ENCODE measurements around the gene ARHGAP32.
"Not testable (repeated sequence)": the region's sequence is repeated elsewhere in the genome, so short reads cannot be mapped to it uniquely, and the experiment has no call there.

Gene ARHGAP32

DNA sequence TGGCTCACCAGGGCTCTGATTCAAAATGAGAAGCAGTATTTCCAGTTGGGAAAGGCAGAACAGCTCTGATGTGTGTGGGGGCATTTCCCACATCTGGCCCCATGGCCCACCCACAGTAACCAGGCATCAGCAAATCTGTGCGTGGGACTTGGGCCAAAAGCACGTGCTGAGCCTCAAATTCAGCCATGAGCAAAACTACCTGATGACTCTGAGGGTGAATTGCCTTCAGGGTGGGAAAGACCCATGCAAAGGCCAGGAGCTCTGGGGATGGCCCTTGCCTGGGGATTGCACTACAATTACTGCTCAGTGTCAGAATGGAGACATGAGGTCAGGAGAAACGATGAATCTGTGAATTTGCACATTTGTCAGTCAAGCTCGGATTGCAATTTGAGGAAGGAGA, 270.3 kb downstream of the ARHGAP32 start:
- Histone ChIP-seq H3K4me2 (no peak overlapping the region), H3K9me3 (no peaks in the 10 kb centered on the region), H3K4me3 (no peak overlapping the region), H3K27me3 (no peaks in the 10 kb centered on the region), H4K20me1 (no peaks in the 10 kb centered on the region), H3K9ac (no peak overlapping the region), H3K27ac (no peak overlapping the region), H3K36me3 (no peaks in the 10 kb centered on the region), H3K4me1 (peaks cover 29% of the 10 kb centered on the region)
- no peak for TF ChIP-seq Cebpa-rat (IDR thresholded peaks at IDR 0.05)

DNA sequence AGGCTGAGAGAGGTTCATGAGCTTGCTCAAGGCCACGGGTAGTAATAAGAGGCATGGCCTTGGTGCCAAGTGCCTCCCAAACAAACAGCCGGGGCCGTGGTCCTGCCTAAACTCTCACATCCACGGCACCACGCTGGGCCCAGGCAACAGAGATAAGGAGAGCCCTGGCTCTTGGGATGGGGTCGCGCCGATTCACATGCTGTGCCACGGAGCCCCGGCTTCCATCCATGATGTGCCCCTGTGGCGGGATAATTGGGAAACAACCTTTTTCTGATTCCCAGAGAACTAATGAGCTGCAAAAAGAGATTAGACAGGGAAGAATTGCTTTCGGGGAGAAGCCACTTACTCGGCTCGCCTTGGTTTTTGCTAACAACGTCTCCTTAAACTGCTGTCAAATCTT, 271.5 kb downstream of the ARHGAP32 start:
- no peaks in the 10 kb centered on the region for H4K20me1 ChIP-seq
- peaks cover 33% of the 10 kb centered on the region for H3K4me1 ChIP-seq
- no peak overlapping the region for H3K4me3 ChIP-seq
- TF ChIP-seq Cebpa-rat (IDR thresholded peaks at IDR 0.05): no peak
- no peaks in the 10 kb centered on the region for H3K36me3 ChIP-seq
- H3K9ac ChIP-seq: no peak overlapping the region
- H3K27me3 ChIP-seq: no peaks in the 10 kb centered on the region
- no peak overlapping the region for H3K27ac ChIP-seq
- H3K4me2 ChIP-seq: no peak overlapping the region
- no peaks in the 10 kb centered on the region for H3K9me3 ChIP-seq

DNA sequence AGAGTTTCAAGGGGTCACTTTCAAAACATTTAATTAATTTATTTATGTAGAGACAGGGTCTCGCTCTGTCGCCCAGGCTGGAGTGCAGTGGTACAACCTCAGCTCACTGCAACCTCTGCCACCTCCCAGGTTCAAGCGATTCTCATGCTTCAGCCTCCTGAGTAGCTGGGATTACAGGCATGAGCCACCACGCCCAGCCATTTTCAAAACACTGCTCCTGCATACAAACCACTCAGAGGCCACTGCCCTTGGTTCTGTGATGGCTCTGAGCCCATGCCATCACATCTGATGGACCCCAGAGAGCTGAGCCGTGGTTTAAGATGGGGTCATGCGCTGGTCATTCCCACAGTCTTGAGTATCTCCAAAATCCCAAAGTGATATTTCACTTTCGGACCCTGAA, 272.5 kb downstream of the ARHGAP32 start:
- H4K20me1 ChIP-seq, H3K4me3 ChIP-seq, H3K27ac ChIP-seq, H3K9me3 ChIP-seq, H3K9ac ChIP-seq, H3K27me3 ChIP-seq, H3K36me3 ChIP-seq: not testable (repeated sequence)
- Histone ChIP-seq H3K4me2 (peak overlapping the region; percentile 63), H3K4me1 (peaks cover 33% of the 10 kb centered on the region)

DNA sequence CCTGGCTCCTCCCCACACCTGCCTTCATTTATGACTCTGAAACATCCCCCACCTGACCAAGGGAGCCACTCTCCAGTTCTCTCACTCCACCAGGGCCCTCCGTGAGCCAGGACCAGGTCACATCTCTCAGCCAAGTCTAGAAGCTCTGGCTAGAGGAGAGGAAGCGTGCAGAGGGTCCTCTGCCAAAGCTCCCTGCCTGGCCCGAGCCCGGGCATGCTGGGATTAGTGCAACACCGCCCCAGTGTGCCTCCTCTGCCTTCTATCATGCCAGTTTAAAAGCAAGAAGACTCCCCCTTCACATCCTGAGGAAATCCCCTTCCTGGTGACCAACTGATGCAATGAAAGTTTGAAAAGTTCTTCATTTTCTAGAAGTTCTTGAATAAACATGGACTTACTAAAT, 272.9 kb downstream of the ARHGAP32 start:
- no peak for TF ChIP-seq Cebpa-rat (IDR thresholded peaks at IDR 0.05)
- Histone ChIP-seq H3K9me3 (no peaks in the 10 kb centered on the region), H3K36me3 (no peaks in the 10 kb centered on the region), H3K4me3 (no peak overlapping the region; the same call in 1 of the 2 replicates), H3K4me1 (peaks cover 33% of the 10 kb centered on the region), H4K20me1 (no peaks in the 10 kb centered on the region), H3K27me3 (no peaks in the 10 kb centered on the region), H3K9ac (no peak overlapping the region), H3K27ac (no peak overlapping the region), H3K4me2 (peak overlapping the region; percentile 63)

DNA sequence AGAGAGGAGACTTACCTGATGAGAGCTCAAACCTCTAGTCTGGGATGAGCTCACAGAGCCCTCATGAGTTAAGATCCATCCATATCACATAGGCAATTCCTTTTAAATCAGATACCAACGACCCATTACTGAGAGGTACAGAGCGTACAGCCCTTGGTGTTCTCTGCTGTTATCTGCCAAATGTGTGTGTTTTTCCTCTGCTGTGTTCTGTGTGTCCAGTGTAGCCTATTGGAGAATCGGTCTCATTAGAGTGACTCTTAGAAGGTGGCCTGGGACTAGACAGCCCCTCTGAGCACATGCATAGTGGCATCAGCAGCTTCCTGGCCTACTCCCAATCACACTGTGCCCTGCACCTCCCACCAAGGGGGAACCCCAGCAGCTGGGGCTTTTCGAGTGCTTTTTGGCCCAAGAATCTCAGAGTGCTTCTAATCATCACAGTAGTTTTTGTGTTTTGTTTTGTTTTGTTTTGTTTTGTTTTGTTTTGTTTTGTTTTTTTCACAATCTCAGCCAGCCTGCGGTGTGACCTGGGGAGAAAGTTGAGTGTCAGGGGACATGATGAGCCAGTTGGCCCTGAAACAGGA, 274.9 kb downstream of the ARHGAP32 start:
- no peak for TF ChIP-seq Cebpa-rat (IDR thresholded peaks at IDR 0.05)
- no peaks in the 10 kb centered on the region for H4K20me1 ChIP-seq
- H3K9me3 ChIP-seq: no peaks in the 10 kb centered on the region
- no peaks in the 10 kb centered on the region for H3K36me3 ChIP-seq
- H3K4me2 ChIP-seq: no peak overlapping the region
- H3K4me3 ChIP-seq: no peak overlapping the region
- no peak overlapping the region for H3K9ac ChIP-seq
- no peaks in the 10 kb centered on the region for H3K27me3 ChIP-seq
- H3K4me1 ChIP-seq: peaks cover 33% of the 10 kb centered on the region
- H3K27ac ChIP-seq: no peak overlapping the region

DNA sequence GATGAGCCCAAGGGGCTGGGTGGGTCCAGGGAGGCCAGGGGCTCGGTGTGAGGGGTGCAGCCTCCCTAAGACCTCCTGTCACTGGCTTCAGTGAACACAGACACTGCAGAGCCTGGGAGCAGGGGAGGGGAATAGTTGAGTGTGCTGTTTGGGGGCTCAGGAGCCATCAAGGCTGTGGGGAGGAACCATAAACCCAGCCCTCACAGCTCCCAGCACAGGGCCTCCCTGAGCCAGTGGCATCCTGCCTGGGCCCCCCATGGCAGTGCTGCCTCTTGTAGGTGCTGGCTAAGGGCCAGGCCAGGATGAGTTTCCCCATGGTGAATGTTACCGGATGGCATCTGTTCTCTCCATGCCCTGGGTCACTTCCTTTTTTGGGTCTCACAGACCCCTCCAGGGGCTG, 275.4 kb downstream of the ARHGAP32 start:
- TF ChIP-seq Cebpa-rat (IDR thresholded peaks at IDR 0.05): no peak
- no peak overlapping the region for H3K4me3 ChIP-seq
- no peaks in the 10 kb centered on the region for H3K27me3 ChIP-seq
- no peaks in the 10 kb centered on the region for H4K20me1 ChIP-seq
- peaks cover 3% of the 10 kb centered on the region; the same call in 1 of the 2 replicates for H3K9me3 ChIP-seq
- H3K27ac ChIP-seq: no peak overlapping the region
- peaks cover 37% of the 10 kb centered on the region for H3K4me1 ChIP-seq
- H3K4me2 ChIP-seq: no peak overlapping the region
- no peaks in the 10 kb centered on the region for H3K36me3 ChIP-seq
- H3K9ac ChIP-seq: no peak overlapping the region

DNA sequence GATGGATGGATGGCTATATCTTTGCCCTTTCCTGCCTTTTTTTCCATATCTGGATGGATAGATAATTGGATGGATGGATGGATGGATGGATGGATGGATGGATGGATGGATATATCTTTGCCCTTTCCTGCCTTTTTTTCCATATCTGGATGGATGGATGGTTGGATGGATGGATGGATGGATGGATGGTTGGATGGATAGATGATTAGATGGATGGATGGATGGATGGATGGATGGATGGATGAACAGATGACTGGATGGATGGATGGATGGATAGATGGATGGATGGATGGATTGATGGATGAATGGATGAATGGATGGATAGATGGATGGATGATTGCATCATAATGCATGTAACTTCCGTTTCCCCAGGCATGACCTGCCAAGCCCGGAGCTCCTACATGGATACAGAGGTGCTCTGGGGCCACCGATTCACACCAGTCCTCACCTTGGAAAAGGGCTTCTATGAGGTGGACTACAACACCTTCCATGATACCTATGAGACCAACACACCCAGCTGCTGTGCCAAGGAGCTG, 276.0 kb downstream of the ARHGAP32 start:
- TF ChIP-seq Cebpa-rat (IDR thresholded peaks at IDR 0.05): 0 out of 2 replicates have a peak, but pooled peaks have one; percentile 20
- Histone ChIP-seq H3K27me3 (no peaks in the 10 kb centered on the region), H3K36me3 (no peaks in the 10 kb centered on the region), H3K4me1 (peaks cover 39% of the 10 kb centered on the region), H3K9me3 (peaks cover 8% of the 10 kb centered on the region; the same call in 1 of the 2 replicates), H3K4me2 (no peak overlapping the region), H4K20me1 (no peaks in the 10 kb centered on the region), H3K27ac (no peak overlapping the region), H3K9ac (no peak overlapping the region), H3K4me3 (no peak overlapping the region)

DNA sequence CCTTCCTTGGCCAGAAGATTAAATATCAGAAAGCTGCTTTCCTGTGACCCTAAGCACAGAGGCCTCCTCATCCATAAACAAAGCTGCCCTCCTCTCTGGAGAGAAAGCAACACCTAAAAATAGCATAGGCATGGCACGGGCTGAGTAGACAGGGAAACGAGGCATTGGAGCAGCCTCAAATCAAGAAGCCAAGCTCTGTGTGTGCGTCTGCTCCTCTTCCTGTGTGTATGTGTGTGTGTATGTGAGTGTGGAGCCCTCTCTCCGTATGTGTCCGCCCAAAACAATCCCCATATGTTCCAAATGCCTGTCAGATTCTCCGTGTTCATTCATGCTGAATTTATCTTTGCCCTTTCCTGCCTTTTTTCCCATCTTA, 277.0 kb downstream of the ARHGAP32 start:
- H4K20me1 ChIP-seq: no peaks in the 10 kb centered on the region
- H3K4me2 ChIP-seq: no peak overlapping the region
- no peak overlapping the region for H3K9ac ChIP-seq
- no peak overlapping the region for H3K27ac ChIP-seq
- peaks cover 10% of the 10 kb centered on the region; the same call in 1 of the 2 replicates for H3K9me3 ChIP-seq
- no peaks in the 10 kb centered on the region for H3K27me3 ChIP-seq
- H3K4me3 ChIP-seq: no peak overlapping the region
- no peak for TF ChIP-seq Cebpa-rat (IDR thresholded peaks at IDR 0.05)
- no peaks in the 10 kb centered on the region for H3K36me3 ChIP-seq
- peaks cover 37% of the 10 kb centered on the region for H3K4me1 ChIP-seq

Measured in BLaER1 (cell line).